Gastroesophageal sphincter (tissue), 3 donors: ENCODE results near the gene MRPL9.

ENCODE experiments used
- EP300 ChIP-seq: sonication (generic); formaldehyde crosslinking; IDR thresholded peaks from one replicate; pipeline ENCODE4 v1.6.1; 2017; ENCODE audit warnings: antibody characterized with exemption, mild to moderate bottlenecking
- POLR2A ChIP-seq, 2 donors: fragments of 450-650 bp; IDR thresholded peaks; one replicate each; pipeline ENCODE4 v1.6.1; 2017; ENCODE audit warnings: antibody characterized with exemption in 2 of 2, mild to moderate bottlenecking in 2 of 2, moderate library complexity in 1 of 2
- TF ChIP-seq, protein P1 (sequence below), 4 experiments: fragments of 200-600 bp in 2 of 4; fragments of 450-650 bp in 2 of 4; sonication (generic) in 1 of 4; IDR thresholded peaks; one replicate each; pipeline ENCODE4 v1.5.1; 2017 to 2019; ENCODE audit warnings: antibody characterized with exemption in 4 of 4, mild to moderate bottlenecking in 2 of 4, moderate library complexity in 2 of 4

GRCh38 chr1:151802372-151802771 is 39.1 kb upstream of the MRPL9 start:
- TF ChIP-seq POLR2A (IDR thresholded peaks at IDR 0.05) (no peak), EP300 (no peak)
- TF ChIP-seq, protein P1, sequence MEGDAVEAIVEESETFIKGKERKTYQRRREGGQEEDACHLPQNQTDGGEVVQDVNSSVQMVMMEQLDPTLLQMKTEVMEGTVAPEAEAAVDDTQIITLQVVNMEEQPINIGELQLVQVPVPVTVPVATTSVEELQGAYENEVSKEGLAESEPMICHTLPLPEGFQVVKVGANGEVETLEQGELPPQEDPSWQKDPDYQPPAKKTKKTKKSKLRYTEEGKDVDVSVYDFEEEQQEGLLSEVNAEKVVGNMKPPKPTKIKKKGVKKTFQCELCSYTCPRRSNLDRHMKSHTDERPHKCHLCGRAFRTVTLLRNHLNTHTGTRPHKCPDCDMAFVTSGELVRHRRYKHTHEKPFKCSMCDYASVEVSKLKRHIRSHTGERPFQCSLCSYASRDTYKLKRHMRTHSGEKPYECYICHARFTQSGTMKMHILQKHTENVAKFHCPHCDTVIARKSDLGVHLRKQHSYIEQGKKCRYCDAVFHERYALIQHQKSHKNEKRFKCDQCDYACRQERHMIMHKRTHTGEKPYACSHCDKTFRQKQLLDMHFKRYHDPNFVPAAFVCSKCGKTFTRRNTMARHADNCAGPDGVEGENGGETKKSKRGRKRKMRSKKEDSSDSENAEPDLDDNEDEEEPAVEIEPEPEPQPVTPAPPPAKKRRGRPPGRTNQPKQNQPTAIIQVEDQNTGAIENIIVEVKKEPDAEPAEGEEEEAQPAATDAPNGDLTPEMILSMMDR (IDR thresholded peaks at IDR 0.05), result no peak
